EL (cell line): ENCODE results near the gene MAP4K1.
"Not testable (repeated sequence)": the region's sequence is repeated elsewhere in the genome, so short reads cannot be mapped to it uniquely, and the experiment has no call there.

Experiments used
- DNase-seq: peaks from one replicate; pipeline ENCODE4 v3.0.0-alpha.2; 2016

Gene MAP4K1

DNA sequence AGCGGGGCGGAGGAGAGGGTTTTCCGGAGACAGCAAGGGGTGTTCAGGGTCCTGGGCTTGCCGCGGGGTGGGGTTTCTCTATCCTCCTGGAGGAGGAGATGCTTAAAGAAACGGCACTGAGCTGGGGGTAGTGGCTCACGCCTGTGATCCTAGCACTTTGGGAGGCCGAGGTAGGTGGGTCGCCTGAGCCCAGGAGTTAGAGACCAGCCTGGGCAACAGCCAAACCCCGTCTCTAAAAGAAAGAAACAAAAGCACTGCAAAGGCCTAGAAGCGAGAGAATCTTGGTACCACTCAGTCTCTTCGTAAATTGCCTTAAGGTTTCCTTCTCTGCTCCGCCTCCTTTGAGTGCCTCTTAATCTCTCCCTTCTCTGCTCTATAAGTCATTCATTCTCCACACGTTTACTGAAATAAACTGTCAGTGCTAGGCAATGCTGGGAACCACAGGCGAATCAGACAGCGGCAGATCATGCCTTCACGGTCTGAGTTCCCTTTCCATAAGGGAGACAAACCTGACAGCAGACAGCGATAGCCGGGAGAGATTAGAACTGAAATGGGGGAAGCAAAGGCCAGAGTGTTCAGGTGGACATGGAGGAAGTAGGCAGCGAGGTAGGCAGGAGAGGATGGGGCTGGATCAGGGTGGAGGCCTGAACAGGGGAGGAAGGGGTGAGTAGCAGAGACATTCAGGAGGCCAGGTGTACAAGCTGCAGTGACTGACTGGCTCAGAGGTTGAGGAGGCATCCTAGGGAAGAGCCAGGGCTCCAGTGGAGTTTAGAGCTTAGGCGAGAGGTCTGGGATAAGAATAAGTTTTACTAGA is 1.8 kb upstream of the MAP4K1 start:
- no peak for DNase-seq

GRCh38 chr19:38618590-38619360 is 1.0 kb upstream of the MAP4K1 start, which contains the start of gene EIF3K:
EIF3K (plus strand) TSS chr19:38619188; CDS start chr19:38619269, 81 bp downstream.
- peak; percentile 99 for DNase-seq

- DNase-seq, result no peak
Measured at GRCh38 chr19:38617283-38617763, 430 bp downstream of the MAP4K1 start.

GRCh38 chr19:38616265-38616664 is 1.5 kb downstream of the MAP4K1 start:
- no peak for DNase-seq

DNA sequence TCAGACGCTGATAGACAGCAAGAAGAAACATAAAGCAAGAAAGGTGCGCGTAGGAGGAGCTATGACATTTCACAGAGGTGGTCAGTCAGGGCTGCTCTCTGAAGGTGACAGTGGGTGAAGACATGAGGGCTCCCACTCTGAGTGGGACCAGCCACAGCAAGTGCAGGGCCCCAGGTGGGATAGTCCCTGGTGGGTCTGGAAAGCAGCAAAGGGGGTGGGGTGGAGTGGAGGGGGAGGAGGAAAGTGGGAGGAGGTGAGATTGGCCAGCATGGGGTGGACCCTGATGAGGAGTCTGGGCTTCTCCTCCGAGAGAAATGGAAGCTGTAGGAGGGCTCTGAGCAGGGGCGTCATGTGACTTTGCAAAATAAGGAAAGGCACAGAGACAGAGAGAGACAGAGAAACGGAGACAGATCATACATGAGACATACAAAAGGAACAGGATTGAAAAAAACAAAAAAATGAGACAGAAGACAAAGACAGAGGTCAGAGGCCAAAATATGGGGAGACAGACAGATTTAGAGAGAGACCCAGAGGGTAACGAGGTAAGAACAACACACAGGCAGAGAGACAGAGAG is 2.7 kb downstream of the MAP4K1 start:
- DNase-seq, result no peak

GRCh38 chr19:38614289-38614688 is 3.5 kb downstream of the MAP4K1 start:
- DNase-seq, result no peak

DNA sequence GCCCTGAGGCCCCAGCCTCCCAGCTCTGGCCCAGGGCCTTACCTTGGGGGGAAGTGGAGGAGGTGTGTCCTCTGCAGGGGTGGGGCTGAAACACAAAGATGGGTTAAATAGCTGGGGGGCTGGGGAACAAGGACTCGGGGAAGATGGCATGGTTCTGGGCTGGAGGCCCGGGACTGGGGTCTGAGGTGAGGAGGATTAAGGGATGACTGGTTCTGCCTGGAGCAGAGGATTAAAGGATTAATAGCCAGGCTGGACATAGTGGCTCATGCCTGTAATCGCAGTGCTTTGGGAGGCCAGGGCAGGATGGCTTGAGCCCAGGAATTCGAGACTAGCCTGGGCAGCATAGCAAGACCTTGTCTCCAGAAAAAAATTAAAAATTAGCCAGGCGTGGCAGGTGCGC is 11.6 kb downstream of the MAP4K1 start:
- DNase-seq, result no peak

DNA sequence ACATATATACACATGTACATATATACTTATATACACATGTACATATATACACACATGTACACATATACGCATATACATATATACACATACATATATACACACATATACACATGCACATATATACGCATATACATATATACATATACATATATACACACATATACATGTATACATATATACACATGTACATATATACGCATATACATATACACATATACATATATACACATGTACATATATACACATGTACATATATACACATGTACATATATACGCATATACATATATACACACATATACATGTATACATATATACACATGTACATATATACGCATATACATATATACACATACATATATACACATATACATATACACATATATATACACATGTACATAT is 14.9 kb downstream of the MAP4K1 start:
- not testable (repeated sequence) for DNase-seq

GRCh38 chr19:38599722-38600121 is 18.0 kb downstream of the MAP4K1 start:
- DNase-seq, result no peak

GRCh38 chr19:38597075-38597474 is 20.7 kb downstream of the MAP4K1 start:
- no peak for DNase-seq

GRCh38 chr19:38596057-38596981 is 21.4 kb downstream of the MAP4K1 start:
- DNase-seq, result peak; percentile 18

- no peak for DNase-seq
Measured at GRCh38 chr19:38592940-38593339, 24.8 kb downstream of the MAP4K1 start.

- DNase-seq, result no peak
Measured at GRCh38 chr19:38588041-38588440, 29.7 kb downstream of the MAP4K1 start.

GRCh38 chr19:38587562-38587961 is 30.2 kb downstream of the MAP4K1 start:
- no peak for DNase-seq

DNA sequence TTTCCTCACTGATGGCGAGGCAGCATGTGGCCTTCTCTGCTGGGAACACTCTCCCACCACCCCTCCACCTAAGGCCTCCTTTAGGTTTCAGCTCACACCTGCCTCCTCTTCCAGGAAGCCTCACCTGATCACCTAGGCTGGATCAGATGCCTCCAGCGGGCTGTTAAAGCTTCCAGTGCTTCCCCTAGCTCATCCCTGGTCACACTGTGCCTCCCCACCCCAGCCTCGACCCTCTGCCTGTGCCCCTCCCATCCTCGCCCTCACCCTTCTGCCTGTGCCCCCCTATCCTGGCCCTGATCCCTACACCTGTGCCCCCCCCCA is 33.8 kb downstream of the MAP4K1 start:
- no peak for DNase-seq

GRCh38 chr19:38583219-38583984 is 34.4 kb downstream of the MAP4K1 start:
- DNase-seq, result no peak

DNA sequence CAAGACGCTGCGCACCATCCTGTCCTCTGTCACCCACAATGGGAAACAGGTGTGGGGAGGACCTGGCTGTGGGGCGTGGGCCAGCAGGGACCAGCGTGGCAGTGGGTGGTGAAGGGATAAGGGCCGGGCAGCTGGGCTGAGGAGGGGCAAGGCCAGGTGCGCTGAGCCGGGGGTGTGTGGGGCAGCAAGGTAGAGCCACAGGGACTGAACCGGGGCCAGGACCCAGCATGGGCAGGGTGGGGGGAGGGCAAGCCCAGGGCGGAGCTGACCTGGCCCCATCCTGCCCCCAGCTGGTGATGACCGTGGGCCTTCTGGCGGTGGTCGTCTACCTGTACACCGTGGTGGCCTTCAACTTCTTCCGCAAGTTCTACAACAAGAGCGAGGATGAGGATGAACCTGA is 37.7 kb downstream of the MAP4K1 start:
- no peak for DNase-seq

DNA sequence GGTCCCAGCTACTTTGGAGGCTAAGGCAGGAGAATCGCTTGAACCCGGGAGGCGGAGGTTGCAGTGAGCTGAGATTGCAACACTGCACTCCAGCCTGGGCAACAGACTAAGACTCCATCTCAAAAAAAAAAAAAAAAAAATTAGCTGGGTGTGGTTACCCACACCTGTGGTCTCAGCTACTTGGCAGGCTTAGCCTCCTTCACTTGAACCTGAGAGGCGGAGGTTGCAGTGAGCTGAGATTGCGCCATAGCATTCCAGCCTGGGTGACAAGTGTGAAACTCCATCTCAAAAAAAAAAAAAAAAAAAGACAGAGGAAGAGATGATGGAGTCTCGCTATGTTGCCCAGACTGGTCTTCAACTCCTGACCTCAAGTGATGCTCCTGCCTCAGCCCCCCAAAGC is 38.4 kb downstream of the MAP4K1 start:
- not testable (repeated sequence) for DNase-seq

DNA sequence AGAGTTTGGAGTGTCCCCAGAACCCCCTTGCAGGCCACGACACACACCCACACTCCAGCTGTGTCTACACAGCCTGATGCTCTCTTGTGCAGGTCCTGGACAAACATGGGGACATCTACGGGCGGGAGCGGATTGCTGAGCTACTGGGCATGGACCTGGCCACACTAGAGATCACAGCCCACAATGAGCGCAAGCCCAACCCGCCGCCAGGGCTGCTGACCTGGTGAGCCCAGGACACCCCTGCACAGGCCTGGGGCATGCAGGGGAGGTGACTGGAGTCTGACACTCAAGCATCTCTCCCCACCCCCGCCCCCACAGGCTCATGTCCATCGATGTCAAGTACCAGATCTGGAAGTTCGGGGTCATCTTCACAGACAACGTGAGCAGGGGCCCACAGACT is 39.9 kb downstream of the MAP4K1 start:
- DNase-seq, result no peak

DNA sequence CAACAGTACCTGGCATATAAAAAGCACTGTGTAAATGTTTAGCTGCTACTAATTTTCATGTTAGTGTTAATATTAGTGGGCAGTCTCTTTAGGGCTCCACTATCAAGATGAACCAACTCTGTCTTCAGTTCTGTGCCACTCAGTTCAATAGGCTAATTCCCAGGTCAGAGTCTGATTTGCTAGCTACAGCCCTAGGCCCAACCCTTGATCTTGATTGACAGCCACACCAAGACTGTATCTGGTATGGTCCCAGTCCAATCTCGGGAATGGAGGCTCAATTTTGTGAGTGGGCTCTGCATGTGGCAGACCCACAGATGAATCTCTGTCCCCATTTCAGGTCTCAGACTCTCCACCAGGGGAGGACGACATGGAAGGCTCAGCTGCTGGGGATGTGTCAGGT is 46.1 kb downstream of the MAP4K1 start:
- DNase-seq, result no peak

DNA sequence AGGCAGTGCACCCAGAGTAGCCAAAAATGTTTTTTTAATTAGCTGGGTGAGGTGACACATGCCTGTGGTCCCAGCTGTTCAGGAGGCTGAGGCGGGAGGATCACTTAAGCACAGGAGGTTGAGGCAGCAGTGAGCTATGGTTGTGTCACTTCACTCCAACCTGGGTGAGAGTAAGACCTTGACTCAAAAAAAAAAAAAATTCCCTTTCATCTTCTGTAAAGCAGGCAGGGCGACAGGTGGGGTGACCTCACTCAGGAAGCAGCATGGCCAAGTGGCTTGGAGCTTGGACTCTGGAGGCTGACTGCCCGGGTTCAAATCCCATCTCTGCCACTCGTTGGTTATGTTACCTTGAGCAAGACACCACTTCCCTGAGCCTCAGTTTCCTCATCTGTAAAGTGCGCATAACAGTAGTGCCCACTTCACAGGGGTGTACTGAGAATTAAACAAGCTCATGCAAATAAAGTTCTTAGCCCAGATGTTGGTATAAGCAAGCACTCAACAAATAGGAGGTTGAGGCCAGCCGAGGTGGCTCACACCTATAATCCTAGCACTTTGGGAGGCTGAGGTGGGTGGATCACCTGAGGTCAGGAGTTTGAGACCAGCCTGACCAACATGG is 48.3 kb downstream of the MAP4K1 start:
- no peak for DNase-seq
